Ovary (tissue), 3 donors: ENCODE data around the gene G3BP1.

Experiments
- EP300 ChIP-seq: sonication (generic); formaldehyde crosslinking; IDR thresholded peaks from one replicate; pipeline ENCODE4 v1.6.1; 2017; ENCODE audit warnings: antibody characterized with exemption
- TF ChIP-seq, protein P1 (sequence below), 3 donors: fragments of 450-650 bp in 2 of 3; fragments of 200-600 bp in 1 of 3; IDR thresholded peaks; one replicate each; pipeline versions ENCODE4 v1.5.1 to v1.8.0; 2016 to 2022; ENCODE audit warnings: antibody characterized with exemption in 3 of 3, mild to moderate bottlenecking in 1 of 3
- donor health status: DM: no; HTN: no; CAD: no.

DNA sequence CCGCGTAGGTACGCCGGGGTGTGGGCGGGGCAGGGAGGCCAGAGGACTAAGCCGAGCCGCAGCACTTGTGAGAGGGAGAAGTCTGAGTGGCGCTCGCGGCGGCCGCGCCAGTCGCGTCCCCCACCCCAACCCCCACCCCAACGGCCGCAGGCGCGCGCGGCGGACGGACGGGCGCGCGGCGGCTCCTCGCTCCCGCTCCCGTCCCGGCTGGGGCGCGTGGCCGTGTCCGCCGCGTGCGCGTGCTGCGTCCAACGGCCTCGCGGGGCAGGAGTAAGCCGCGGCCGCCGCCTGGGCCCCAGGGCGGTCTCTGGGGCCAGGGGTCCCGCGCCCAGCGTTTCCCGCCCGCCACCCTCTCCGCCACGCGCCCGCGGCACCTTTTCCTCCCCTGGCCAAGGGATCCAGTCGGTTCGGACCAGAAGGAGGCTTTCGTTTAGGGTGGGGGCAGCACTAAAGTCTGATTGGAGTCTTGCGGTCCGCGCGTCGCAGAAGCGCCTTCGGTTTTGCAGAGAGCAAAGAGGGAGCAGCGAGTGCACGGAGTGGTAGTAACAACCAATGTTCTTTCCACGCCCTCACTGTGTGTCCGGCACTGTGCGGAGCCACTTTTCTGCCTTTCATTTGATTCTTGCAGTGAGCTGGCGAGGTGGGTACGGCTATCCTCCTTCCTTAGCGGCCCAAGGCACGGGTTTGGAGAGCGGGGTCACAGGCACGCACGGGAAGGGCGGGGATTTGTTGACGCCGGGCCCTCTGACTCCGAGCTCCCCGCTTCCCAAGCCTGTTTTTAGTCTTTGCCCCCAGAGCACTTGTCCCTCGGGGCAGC is 483 bp downstream of the G3BP1 start:
- TF ChIP-seq, protein P1, sequence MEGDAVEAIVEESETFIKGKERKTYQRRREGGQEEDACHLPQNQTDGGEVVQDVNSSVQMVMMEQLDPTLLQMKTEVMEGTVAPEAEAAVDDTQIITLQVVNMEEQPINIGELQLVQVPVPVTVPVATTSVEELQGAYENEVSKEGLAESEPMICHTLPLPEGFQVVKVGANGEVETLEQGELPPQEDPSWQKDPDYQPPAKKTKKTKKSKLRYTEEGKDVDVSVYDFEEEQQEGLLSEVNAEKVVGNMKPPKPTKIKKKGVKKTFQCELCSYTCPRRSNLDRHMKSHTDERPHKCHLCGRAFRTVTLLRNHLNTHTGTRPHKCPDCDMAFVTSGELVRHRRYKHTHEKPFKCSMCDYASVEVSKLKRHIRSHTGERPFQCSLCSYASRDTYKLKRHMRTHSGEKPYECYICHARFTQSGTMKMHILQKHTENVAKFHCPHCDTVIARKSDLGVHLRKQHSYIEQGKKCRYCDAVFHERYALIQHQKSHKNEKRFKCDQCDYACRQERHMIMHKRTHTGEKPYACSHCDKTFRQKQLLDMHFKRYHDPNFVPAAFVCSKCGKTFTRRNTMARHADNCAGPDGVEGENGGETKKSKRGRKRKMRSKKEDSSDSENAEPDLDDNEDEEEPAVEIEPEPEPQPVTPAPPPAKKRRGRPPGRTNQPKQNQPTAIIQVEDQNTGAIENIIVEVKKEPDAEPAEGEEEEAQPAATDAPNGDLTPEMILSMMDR (IDR thresholded peaks at IDR 0.05): no peak
- TF ChIP-seq EP300: no peak
